Measurements from ENCODE around the gene ACSF3. TPM values are rescaled to one million over a fixed set of nuclear protein-coding genes. Genes with fewer than 3 reads are reported as not detected.

The ACSF3 gene
- total RNA-seq, 4 donors from 2014 or later: 17.8 to 20.7 (median 19.4) TPM

- Histone ChIP-seq H3K27me3 (no peaks in the 10 kb centered on the region), H3K4me1 (peaks cover 31 to 42% of the 10 kb centered on the region in 2 donors), H3K4me3 (peak overlapping the region in 2 of 4 donors; percentile 28 to 37), H3K27ac (peak overlapping the region; percentile 91 to 99 (median 96)), H3K9me3 (no peaks in the 10 kb centered on the region), H3K36me3 (no peaks in the 10 kb centered on the region)
- ATAC-seq (no peak), DNase-seq (peak in 1 of 2 donors; percentile 61)
- TF ChIP-seq POLR2A (IDR thresholded peaks at IDR 0.05): no peak
- no peak for TF ChIP-seq CTCF (IDR thresholded peaks at IDR 0.05 in 4 of 5, conservative IDR thresholded peaks at IDR 0.05 in 1 of 5)
- in situ Hi-C loops (cut with MboI; ENCODE audit: low sequenced_read_pairs in 4 of 4): no loop called here
- intact Hi-C loops (cut with DNase I; ENCODE audit: low total_unique reads): no loop called here
Observed at GRCh38 chr16:89176147-89176690, 82.6 kb downstream of the ACSF3 start.

GRCh38 chr16:89176717-89177116, 83.1 kb downstream of the ACSF3 start:
- ATAC-seq (no peak), DNase-seq (no peak)
- H3K4me3 ChIP-seq: no peak overlapping the region
- intact Hi-C loops (cut with DNase I; ENCODE audit: low total_unique reads) (no loop called here), in situ Hi-C loops (cut with MboI; ENCODE audit: low sequenced_read_pairs in 4 of 4) (no loop called here)
- no peaks in the 10 kb centered on the region for H3K36me3 ChIP-seq
- peak overlapping the region in 2 of 4 donors; percentile 94 to 99 for H3K27ac ChIP-seq
- H3K4me1 ChIP-seq: peaks cover 31 to 42% of the 10 kb centered on the region in 2 donors
- H3K9me3 ChIP-seq: no peaks in the 10 kb centered on the region
- H3K27me3 ChIP-seq: no peaks in the 10 kb centered on the region
- TF ChIP-seq POLR2A (IDR thresholded peaks at IDR 0.05) (no peak), CTCF (IDR thresholded peaks at IDR 0.05 in 4 of 5, conservative IDR thresholded peaks at IDR 0.05 in 1 of 5) (no peak)

DNA sequence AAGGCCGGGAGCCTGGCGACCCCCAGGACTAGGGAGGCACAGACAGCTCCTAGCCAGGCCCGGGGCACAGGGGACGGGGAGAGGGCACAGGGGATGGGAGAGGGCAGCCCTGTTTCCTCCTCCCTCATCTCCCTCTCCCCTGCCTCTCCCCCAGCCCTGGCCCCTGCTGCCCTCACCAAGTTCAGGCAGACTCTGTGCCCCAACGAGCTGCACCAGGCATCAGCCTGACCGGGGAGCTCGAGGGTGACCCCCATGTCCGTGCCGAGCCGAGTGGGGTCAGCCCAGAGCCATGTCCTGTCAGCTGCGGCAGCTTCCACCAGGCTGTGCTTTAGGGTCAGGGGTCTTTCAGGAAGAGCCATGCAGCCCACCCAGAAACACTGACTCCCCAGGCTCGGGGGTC, 83.8 kb downstream of the ACSF3 start:
- DNase-seq: no peak
- ATAC-seq: no peak
- Histone ChIP-seq H3K36me3 (peaks cover 0 to 3% of the 10 kb centered on the region in 2 donors), H3K9me3 (no peaks in the 10 kb centered on the region), H3K27me3 (no peaks in the 10 kb centered on the region), H3K4me1 (peaks cover 30 to 37% of the 10 kb centered on the region in 2 donors), H3K27ac (no peak overlapping the region), H3K4me3 (no peak overlapping the region)
- TF ChIP-seq CTCF (IDR thresholded peaks at IDR 0.05 in 4 of 5, conservative IDR thresholded peaks at IDR 0.05 in 1 of 5): no peak
- TF ChIP-seq POLR2A (IDR thresholded peaks at IDR 0.05): no peak
- intact Hi-C loops (cut with DNase I; ENCODE audit: low total_unique reads): no loop called here
- in situ Hi-C loops (cut with MboI; ENCODE audit: low sequenced_read_pairs in 4 of 4): no loop called here

DNA sequence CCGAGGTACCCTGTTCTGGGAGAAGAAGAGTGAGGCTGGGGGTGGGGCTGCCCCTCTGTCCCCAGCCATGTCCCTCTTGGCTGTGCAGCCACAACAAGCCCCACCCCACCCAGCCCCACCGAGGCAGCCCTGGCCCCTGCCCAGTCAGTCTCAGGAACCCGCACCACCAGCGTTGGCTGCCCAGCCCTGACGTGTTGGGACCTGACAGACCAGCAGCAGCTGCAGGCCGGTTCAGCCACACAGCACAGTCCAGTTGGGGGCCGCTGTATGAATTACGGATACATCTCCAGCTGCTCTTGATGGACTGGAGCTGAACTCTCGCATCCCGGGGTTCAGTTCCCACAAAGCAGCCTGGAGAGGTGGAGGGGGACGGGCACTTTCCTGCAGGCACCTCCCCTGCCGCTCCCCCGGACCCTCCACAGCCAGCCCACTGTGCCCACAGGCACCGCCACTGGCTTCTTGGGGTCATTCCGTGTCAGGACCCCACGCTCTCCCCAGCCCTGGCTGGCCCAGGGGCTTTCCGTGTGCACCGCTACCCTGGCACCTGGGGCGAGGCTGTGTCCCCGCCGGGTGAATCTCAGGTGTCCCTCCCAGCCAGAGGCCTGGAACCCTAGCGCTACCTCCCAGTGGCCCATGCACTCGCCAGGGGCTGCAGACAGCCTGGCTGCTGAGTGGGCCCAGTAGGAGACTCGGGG, 84.9 kb downstream of the ACSF3 start:
- Histone ChIP-seq H3K9me3 (no peaks in the 10 kb centered on the region), H3K27ac (no peak overlapping the region), H3K36me3 (peaks cover 0 to 7% of the 10 kb centered on the region in 2 donors), H3K27me3 (no peaks in the 10 kb centered on the region), H3K4me1 (peaks cover 19 to 26% of the 10 kb centered on the region in 2 donors), H3K4me3 (no peak overlapping the region)
- no peak for ATAC-seq
- in situ Hi-C loops (cut with MboI; ENCODE audit: low sequenced_read_pairs in 4 of 4) (no loop called here), intact Hi-C loops (cut with DNase I; ENCODE audit: low total_unique reads) (no loop called here)
- no peak for DNase-seq
- TF ChIP-seq POLR2A (IDR thresholded peaks at IDR 0.05) (no peak), CTCF (IDR thresholded peaks at IDR 0.05 in 4 of 5, conservative IDR thresholded peaks at IDR 0.05 in 1 of 5) (no peak)

Measured in gastrocnemius medialis (tissue), 4 donors.